B cell (primary cell): Measurements from ENCODE around the gene KCNN1. TPM values are rescaled to one million over a fixed set of nuclear protein-coding genes. Genes with fewer than 3 reads are reported as not detected.

ENCODE experiments used
- ATAC-seq: fragments of 200-7000 bp; cut with Tn5 transposase; one replicate; pipeline ENCODE4 v1.10.0; 2021; ENCODE audit warnings: low read depth, mild to moderate bottlenecking, moderate number of reproducible peaks, moderate library complexity
- CTCF ChIA-PET: fragments of 350-600 bp; sonication (Branson Sonifier 250); formaldehyde crosslinking; loops from one replicate; lab custom pipeline; 2021; ENCODE audit warnings: antibody characterized with exemption, inconsistent platforms; lab: Charles Lee
- POLR2A ChIA-PET: fragments of 350-600 bp; sonication (Branson Sonifier 250); formaldehyde crosslinking; loops from one replicate; lab custom pipeline; 2021; ENCODE audit warnings: antibody characterized with exemption; lab: Charles Lee
- DNase-seq: peaks from one replicate; pipeline ENCODE4 v3.0.0; 2013
- H2AFZ ChIP-seq: 2 replicates; pipeline ENCODE4 v1.6.1; 2012; ENCODE audit warnings: mild to moderate bottlenecking, low read depth, low read length; ENCODE audit not compliant: insufficient read depth, poor library complexity, severe bottlenecking
- H3K27ac ChIP-seq, 2 donors: 1 replicate in 1 of 2; 2 replicates in 1 of 2; pipeline ENCODE4 v1.5.1; 2012 to 2013; ENCODE audit warnings: low read length in 2 of 2, mild to moderate bottlenecking in 2 of 2, moderate library complexity in 1 of 2
- H3K27me3 ChIP-seq, 4 experiments: fragments of 200-600 bp in 1 of 4; sonication (generic) in 1 of 4; replicated peaks in 1 of 4; 1 replicate in 2 of 4; 2 replicates in 2 of 4; pipeline versions ENCODE4 v1.6.1 to v1.7.0; 2013 to 2016; ENCODE audit warnings: low read length in 3 of 4, mild to moderate bottlenecking in 2 of 4, mixed read lengths in 1 of 4, moderate library complexity in 1 of 4; ENCODE audit not compliant: insufficient read depth in 4 of 4, control insufficient read depth in 3 of 4; ENCODE audit errors: control extremely low read depth in 1 of 4
- H3K36me3 ChIP-seq, 2 experiments: replicated peaks in 1 of 2; 1 replicate in 1 of 2; 2 replicates in 1 of 2; pipeline versions ENCODE4 v1.6.1 to v1.7.1; 2013; ENCODE audit warnings: low read length in 1 of 2; ENCODE audit not compliant: insufficient read depth in 2 of 2, control insufficient read depth in 1 of 2; ENCODE audit errors: control extremely low read depth in 1 of 2, extremely low read depth in 1 of 2
- H3K4me1 ChIP-seq, 2 donors: fragments of 200-600 bp in 1 of 2; sonication (generic) in 1 of 2; 1 replicate in 1 of 2; 2 replicates in 1 of 2; pipeline versions ENCODE4 v1.5.1 to v1.6.1; 2013 to 2017; ENCODE audit warnings: low read length in 2 of 2; ENCODE audit not compliant: control insufficient read depth in 2 of 2, insufficient read depth in 2 of 2
- H3K4me2 ChIP-seq: replicated peaks from 2 replicates; pipeline ENCODE3; 2012; ENCODE audit warnings: mild to moderate bottlenecking, low read depth, low read length; ENCODE audit not compliant: poor library complexity, severe bottlenecking
- H3K4me3 ChIP-seq, 5 experiments: fragments of 200-600 bp in 1 of 5; sonication (generic) in 1 of 5; 1 replicate in 3 of 5; 2 replicates in 2 of 5; pipeline versions ENCODE4 v1.5.1 to v1.7.0; 2011 to 2016; ENCODE audit warnings: low read length in 4 of 5, mild to moderate bottlenecking in 4 of 5, low read depth in 2 of 5, control low read depth in 1 of 5, moderate library complexity in 1 of 5; ENCODE audit not compliant: insufficient read depth in 1 of 5; ENCODE audit errors: control extremely low read depth in 1 of 5, extremely low read depth in 1 of 5
- H3K79me2 ChIP-seq: fragments of 200-600 bp; sonication (generic); one replicate; pipeline ENCODE4 v1.6.0; 2016; ENCODE audit warnings: low read length; ENCODE audit not compliant: control insufficient read depth, insufficient read depth
- H3K9ac ChIP-seq: fragments of 200-600 bp; sonication (generic); 2 replicates; pipeline ENCODE4 v1.6.1; 2017; ENCODE audit warnings: mild to moderate bottlenecking, low read length, moderate library complexity
- H3K9me3 ChIP-seq, 3 donors: one replicate each; pipeline versions ENCODE4 v1.6.1 to v1.7.1; 2013; ENCODE audit warnings: low read length in 2 of 3; ENCODE audit not compliant: control insufficient read depth in 2 of 3, insufficient read depth in 1 of 3; ENCODE audit errors: control extremely low read depth in 1 of 3
- H4K20me1 ChIP-seq: 2 replicates; pipeline ENCODE4 v1.6.0; 2012; ENCODE audit warnings: mild to moderate bottlenecking, low read length; ENCODE audit not compliant: insufficient read depth, control insufficient read depth, poor library complexity, severe bottlenecking
- H3K27ac Mint-ChIP-seq: one replicate; pipeline ENCODE4 v1.8.0; 2021; ENCODE audit warnings: mixed read lengths
- H3K27me3 Mint-ChIP-seq: one replicate; pipeline ENCODE4 v1.8.0; 2021; ENCODE audit warnings: mixed read lengths
- H3K4me1 Mint-ChIP-seq: one replicate; pipeline ENCODE4 v1.8.0; 2021; ENCODE audit warnings: mixed read lengths
- H3K4me3 Mint-ChIP-seq: one replicate; pipeline ENCODE4 v1.8.0; 2021; ENCODE audit warnings: mixed read lengths
- H3K9me3 Mint-ChIP-seq: one replicate; pipeline ENCODE4 v1.8.0; 2022; ENCODE audit warnings: mixed read lengths; ENCODE audit not compliant: insufficient read depth
- CTCF ChIP-seq: fragments of 200-600 bp; IDR thresholded peaks from one replicate; pipeline ENCODE4 v1.8.0; 2022; ENCODE audit warnings: antibody characterized with exemption, mild to moderate bottlenecking
- EZH2 ChIP-seq: IDR thresholded peaks from 2 replicates; pipeline ENCODE4 v1.6.1; 2012; ENCODE audit warnings: borderline replicate concordance, low read depth, mild to moderate bottlenecking, moderate library complexity, low read length; ENCODE audit not compliant: insufficient read depth, poor library complexity, severe bottlenecking
- WGBS: methylation state at CpG from one replicate; pipeline ENCODE4 v1.1.5; 2013; ENCODE audit warnings: missing lambda C conversion rate; ENCODE audit not compliant: insufficient coverage; 5-methylcytosine and 5-hydroxymethylcytosine counted together
- intact Hi-C: fragments of 100-400 bp; cut with micrococcal nuclease; formaldehyde crosslinking; loops from one replicate; pipeline ENCODE4 v1.10.0; 2022
- polyA plus RNA-seq: library from polyadenylated mRNA; depleted of rRNA; stranded (reverse); fragments of >200 nt; gene quantifications from 2 replicates; pipeline ENCODE4 v1.2.3, GENCODE V29; 2012
- total RNA-seq, 2 donors: library from RNA; stranded (reverse); fragments of 120-200 nt in 1 of 2; gene quantifications; 1 replicate in 1 of 2; 2 replicates in 1 of 2; pipeline versions ENCODE4 v1.2.3 to v1.2.4, GENCODE V29; 2013 to 2022

Gene KCNN1
- total and polyA plus RNA-seq, 2 donors (not counting 1 experiment from before 2014, with no cell fraction given), result 0.04 TPM; not detected in 1

GRCh38 chr19:17973759-17974158, 6.9 kb downstream of the KCNN1 start:
- H4K20me1 ChIP-seq, result no peaks in the 10 kb centered on the region
- no peaks in the 10 kb centered on the region for H3K36me3 ChIP-seq
- peaks cover 0 to under 1% (median 0%) of the 10 kb centered on the region in 4 experiments for H3K27me3 ChIP-seq
- H3K4me2 ChIP-seq, result no peak overlapping the region
- POLR2A ChIA-PET, result no interaction called here
- no peak for DNase-seq
- no peaks in the 10 kb centered on the region for H3K4me1 ChIP-seq
- no peaks in the 10 kb centered on the region for H3K9me3 ChIP-seq
- no peaks in the 10 kb centered on the region for H3K9me3 Mint-ChIP-seq
- no peak for TF ChIP-seq CTCF
- TF ChIP-seq EZH2, result no peak
- no peak overlapping the region for H3K27ac ChIP-seq
- H3K9ac ChIP-seq, result no peak overlapping the region
- H3K27ac Mint-ChIP-seq, result no peak overlapping the region
- no peak for ATAC-seq
- H3K4me3 Mint-ChIP-seq, result no peak overlapping the region
- CTCF ChIA-PET, result no interaction called here
- H3K4me3 ChIP-seq, result no peak overlapping the region
- peaks cover under 1% of the 10 kb centered on the region for H3K4me1 Mint-ChIP-seq
- intact Hi-C loops, result no loop called here
- peaks cover 3% of the 10 kb centered on the region for H3K27me3 Mint-ChIP-seq
- H2AFZ ChIP-seq, result no peak overlapping the region
- no peaks in the 10 kb centered on the region for H3K79me2 ChIP-seq
- 91% methylated on average over 23 of the region's 23 CpGs for WGBS

GRCh38 chr19:17974551-17974950, 7.6 kb downstream of the KCNN1 start:
- DNase-seq (no peak), ATAC-seq (no peak)
- H3K9ac ChIP-seq, result no peak overlapping the region
- H3K9me3 ChIP-seq, result no peaks in the 10 kb centered on the region
- Mint-ChIP-seq H3K4me1 (peaks cover 5% of the 10 kb centered on the region), H3K27me3 (peaks cover 3% of the 10 kb centered on the region), H3K27ac (no peak overlapping the region), H3K9me3 (no peaks in the 10 kb centered on the region), H3K4me3 (no peak overlapping the region)
- ChIA-PET POLR2A (no interaction called here), CTCF (no interaction called here)
- H4K20me1 ChIP-seq, result no peaks in the 10 kb centered on the region
- no peaks in the 10 kb centered on the region for H3K79me2 ChIP-seq
- H2AFZ ChIP-seq, result no peak overlapping the region
- WGBS, result 97% methylated on average over 5 of the region's 6 CpGs
- no peaks in the 10 kb centered on the region for H3K27me3 ChIP-seq
- TF ChIP-seq EZH2 (no peak), CTCF (no peak)
- H3K4me2 ChIP-seq, result no peak overlapping the region
- no peak overlapping the region for H3K4me3 ChIP-seq
- no peak overlapping the region for H3K27ac ChIP-seq
- peaks cover 2 to 4% of the 10 kb centered on the region in 2 donors for H3K4me1 ChIP-seq
- H3K36me3 ChIP-seq, result no peaks in the 10 kb centered on the region
- intact Hi-C loops, result no loop called here
